Mesendoderm (in vitro differentiated cells): Measurements from ENCODE around the gene CHST5.

Source experiments
- DNase-seq: peaks from one replicate; pipeline ENCODE4 v3.0.0; 2013
- H2AK5ac ChIP-seq: 2 replicates; pipeline ENCODE4 v1.6.1; 2013; ENCODE audit warnings: low read length, inconsistent platforms
- H2BK120ac ChIP-seq: 2 replicates; pipeline ENCODE4 v1.6.1; 2013; ENCODE audit warnings: low read depth, mild to moderate bottlenecking, low read length, moderate library complexity, mixed read lengths
- H2BK15ac ChIP-seq: replicated peaks from 2 replicates; pipeline ENCODE4 v1.6.1; 2013; ENCODE audit warnings: low read depth, mild to moderate bottlenecking, moderate library complexity
- H2BK5ac ChIP-seq: 2 replicates; pipeline ENCODE4 v1.6.1; 2013; ENCODE audit warnings: low read length, inconsistent platforms
- H3K18ac ChIP-seq: 2 replicates; pipeline ENCODE4 v1.6.1; 2013; ENCODE audit warnings: mild to moderate bottlenecking, low read length, mixed read lengths
- H3K23ac ChIP-seq: one replicate; pipeline ENCODE4 v1.6.1; 2013; ENCODE audit warnings: low read length
- H3K27ac ChIP-seq: 2 replicates; pipeline ENCODE4 v1.5.1; 2013; ENCODE audit warnings: low read depth, mild to moderate bottlenecking, inconsistent platforms, low read length, moderate library complexity
- H3K27me3 ChIP-seq: 2 replicates; pipeline ENCODE4 v1.6.1; 2013; ENCODE audit warnings: low read length, control low read depth, mild to moderate bottlenecking, inconsistent platforms; ENCODE audit not compliant: insufficient read depth, poor library complexity
- H3K36me3 ChIP-seq: 2 replicates; pipeline ENCODE4 v1.6.1; 2013; ENCODE audit warnings: low read length, inconsistent platforms; ENCODE audit not compliant: control insufficient read depth, insufficient read depth
- H3K4ac ChIP-seq: one replicate; pipeline ENCODE4 v1.6.1; 2013; ENCODE audit warnings: low read depth, mild to moderate bottlenecking, low read length, moderate library complexity
- H3K4me1 ChIP-seq: 2 replicates; pipeline ENCODE4 v1.6.1; 2013; ENCODE audit warnings: low read depth, low read length, inconsistent platforms; ENCODE audit not compliant: control insufficient read depth
- H3K4me2 ChIP-seq: 2 replicates; pipeline ENCODE4 v1.6.1; 2013; ENCODE audit warnings: low read length
- H3K4me3 ChIP-seq: 2 replicates; pipeline ENCODE4 v1.5.1; 2013; ENCODE audit warnings: mild to moderate bottlenecking, low read length
- H3K56ac ChIP-seq: one replicate; pipeline ENCODE4 v1.6.1; 2013; ENCODE audit warnings: low read length
- H3K79me1 ChIP-seq: 2 replicates; pipeline ENCODE4 v1.6.1; 2013; ENCODE audit warnings: low read length, inconsistent platforms
- H3K79me2 ChIP-seq: 2 replicates; pipeline ENCODE4 v1.6.1; 2013; ENCODE audit warnings: mild to moderate bottlenecking, low read length; ENCODE audit not compliant: control insufficient read depth, insufficient read depth
- H3K9ac ChIP-seq: 2 replicates; pipeline ENCODE4 v1.6.1; 2013; ENCODE audit warnings: low read length, inconsistent platforms
- H4K5ac ChIP-seq: one replicate; pipeline ENCODE4 v1.6.1; 2013; ENCODE audit warnings: low read length
- H4K8ac ChIP-seq: one replicate; pipeline ENCODE4 v1.6.1; 2013; ENCODE audit warnings: low read depth, mild to moderate bottlenecking, control low read depth, low read length, moderate library complexity
- WGBS: extraction: QIAGEN DNeasy Blood & Tissue Kit; methylation state at CpG from one replicate; pipeline ENCODE4 v1.1.7; 2013; ENCODE audit warnings: low lambda C conversion rate, missing lambda C conversion rate; ENCODE audit not compliant: insufficient coverage; ENCODE audit errors: extremely low coverage; 5-methylcytosine and 5-hydroxymethylcytosine counted together

Gene CHST5

DNA sequence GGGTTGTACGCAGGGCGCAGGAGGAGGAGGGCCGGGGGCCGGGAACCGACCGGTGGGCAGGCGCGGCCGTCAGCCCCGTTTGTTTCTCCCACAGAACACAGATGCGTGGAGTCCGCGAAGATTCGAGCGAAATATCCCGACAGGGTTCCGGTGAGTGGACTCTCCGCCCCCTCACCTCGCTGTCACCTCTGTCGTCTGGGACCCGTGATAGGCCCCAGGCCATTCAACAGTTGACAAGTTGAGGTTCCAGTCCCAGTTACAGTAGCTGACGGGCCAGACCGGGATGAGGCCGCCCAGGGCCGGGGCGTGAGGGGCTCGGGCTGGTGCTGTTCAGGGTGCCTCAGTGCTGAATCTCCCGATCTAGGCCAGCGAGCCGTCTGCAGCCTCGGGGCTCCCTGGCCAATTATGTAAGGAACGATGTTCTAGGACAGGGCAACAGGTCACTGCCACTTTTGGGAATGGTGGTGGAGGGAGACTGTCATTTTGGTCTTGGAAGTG, 30.9 kb upstream of the CHST5 start:
- WGBS = no CpG with 5 or more reads among the region's 32 CpGs
- no peaks in the 10 kb centered on the region for H3K4me1 ChIP-seq
- H2AK5ac ChIP-seq = no peak overlapping the region
- H3K56ac ChIP-seq = peak overlapping the region; percentile 93
- peaks cover 7% of the 10 kb centered on the region for H3K36me3 ChIP-seq
- H3K4ac ChIP-seq = no peak overlapping the region
- peak overlapping the region; percentile 90 for H3K9ac ChIP-seq
- no peaks in the 10 kb centered on the region for H3K27me3 ChIP-seq
- H3K23ac ChIP-seq = peak overlapping the region; percentile 97
- H3K79me2 ChIP-seq = peaks cover 7% of the 10 kb centered on the region
- H3K4me2 ChIP-seq = peak overlapping the region; percentile 71
- H4K8ac ChIP-seq = no peak overlapping the region
- no peak overlapping the region for H2BK120ac ChIP-seq
- H3K27ac ChIP-seq = no peak overlapping the region
- no peak overlapping the region for H2BK5ac ChIP-seq
- H3K18ac ChIP-seq = peak overlapping the region; percentile 96
- peak overlapping the region; percentile 88 for H3K4me3 ChIP-seq
- H3K79me1 ChIP-seq = peaks cover 10% of the 10 kb centered on the region
- no peak for DNase-seq
- no peak overlapping the region for H4K5ac ChIP-seq
- no peak overlapping the region for H2BK15ac ChIP-seq

DNA sequence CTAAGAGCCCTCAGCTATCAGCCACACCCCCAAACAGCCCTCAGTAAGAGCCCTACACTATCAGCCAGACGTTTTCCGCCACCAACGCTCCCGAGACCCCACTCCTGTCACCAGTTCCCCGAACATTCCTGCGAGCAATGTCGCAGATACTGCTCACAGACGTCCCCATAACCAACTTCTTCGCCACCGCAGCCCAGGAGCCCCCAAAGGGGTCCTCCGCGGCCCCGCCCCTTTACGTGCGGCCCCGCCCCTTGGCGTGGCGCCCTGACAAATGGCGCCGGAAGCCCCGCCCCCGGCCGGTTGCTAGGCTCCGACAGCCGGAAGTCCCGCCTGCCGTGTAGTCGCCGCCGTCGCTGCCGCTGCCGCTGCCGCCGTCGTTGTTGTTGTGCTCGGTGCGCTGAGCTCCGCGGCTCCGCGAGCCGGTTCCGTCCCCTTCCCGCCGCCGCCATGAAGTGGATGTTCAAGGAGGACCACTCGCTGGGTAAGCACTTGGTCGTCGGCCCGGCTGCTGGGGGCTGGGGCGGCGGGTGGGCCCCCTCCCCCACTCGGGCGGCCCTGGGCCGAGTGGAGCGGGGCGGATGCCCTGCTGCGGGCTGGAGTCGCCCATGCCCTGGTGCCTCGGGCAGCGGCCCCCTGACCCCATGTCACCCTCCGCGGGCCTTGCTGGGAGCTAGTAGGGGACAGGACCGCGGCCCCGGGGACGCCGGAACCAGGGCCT, 30.3 kb upstream of the CHST5 start, which contains the start of gene GABARAPL2:
TSS of gene GABARAPL2 (plus strand) at position 340 of the 718 bp plus-strand sequence. CDS start at position 448, 108 bp downstream.
- Histone ChIP-seq H3K79me1 (peaks cover 10% of the 10 kb centered on the region), H2AK5ac (no peak within 1 kb of the TSS), H3K18ac (peak within 1 kb of the TSS; percentile 96), H2BK15ac (no peak within 1 kb of the TSS), H2BK120ac (no peak within 1 kb of the TSS), H4K5ac (no peak within 1 kb of the TSS), H2BK5ac (no peak within 1 kb of the TSS), H3K79me2 (peaks cover 7% of the 10 kb centered on the region), H4K8ac (no peak within 1 kb of the TSS), H3K4me2 (peak within 1 kb of the TSS; percentile 100), H3K9ac (peak within 1 kb of the TSS; percentile 90), H3K4me3 (peak within 1 kb of the TSS; percentile 97), H3K36me3 (peaks cover 7% of the 10 kb centered on the region), H3K23ac (peak within 1 kb of the TSS; percentile 97), H3K4ac (no peak within 1 kb of the TSS), H3K4me1 (no peaks in the 10 kb centered on the region), H3K27ac (peak within 1 kb of the TSS; percentile 40), H3K56ac (peak within 1 kb of the TSS; percentile 95), H3K27me3 (no peaks in the 10 kb centered on the region)
- DNase-seq = peak; percentile 89
- no CpG with 5 or more reads among the region's 69 CpGs for WGBS

- Histone ChIP-seq H3K27me3 (no peaks in the 10 kb centered on the region), H3K27ac (no peak overlapping the region), H3K4me1 (no peaks in the 10 kb centered on the region), H3K4me3 (peak overlapping the region; percentile 97), H4K8ac (no peak overlapping the region), H4K5ac (no peak overlapping the region), H3K79me1 (peaks cover 10% of the 10 kb centered on the region), H3K4me2 (peak overlapping the region; percentile 100), H3K9ac (peak overlapping the region; percentile 87), H3K56ac (peak overlapping the region; percentile 95), H2AK5ac (no peak overlapping the region), H3K18ac (no peak overlapping the region), H3K4ac (no peak overlapping the region), H3K36me3 (peaks cover 7% of the 10 kb centered on the region), H3K79me2 (peaks cover 7% of the 10 kb centered on the region), H2BK15ac (no peak overlapping the region), H3K23ac (no peak overlapping the region), H2BK5ac (no peak overlapping the region), H2BK120ac (no peak overlapping the region)
- DNase-seq = no peak
- WGBS = no CpG with 5 or more reads among the region's 15 CpGs
Measured at GRCh38 chr16:75565640-75566039, 29.7 kb upstream of the CHST5 start.

DNA sequence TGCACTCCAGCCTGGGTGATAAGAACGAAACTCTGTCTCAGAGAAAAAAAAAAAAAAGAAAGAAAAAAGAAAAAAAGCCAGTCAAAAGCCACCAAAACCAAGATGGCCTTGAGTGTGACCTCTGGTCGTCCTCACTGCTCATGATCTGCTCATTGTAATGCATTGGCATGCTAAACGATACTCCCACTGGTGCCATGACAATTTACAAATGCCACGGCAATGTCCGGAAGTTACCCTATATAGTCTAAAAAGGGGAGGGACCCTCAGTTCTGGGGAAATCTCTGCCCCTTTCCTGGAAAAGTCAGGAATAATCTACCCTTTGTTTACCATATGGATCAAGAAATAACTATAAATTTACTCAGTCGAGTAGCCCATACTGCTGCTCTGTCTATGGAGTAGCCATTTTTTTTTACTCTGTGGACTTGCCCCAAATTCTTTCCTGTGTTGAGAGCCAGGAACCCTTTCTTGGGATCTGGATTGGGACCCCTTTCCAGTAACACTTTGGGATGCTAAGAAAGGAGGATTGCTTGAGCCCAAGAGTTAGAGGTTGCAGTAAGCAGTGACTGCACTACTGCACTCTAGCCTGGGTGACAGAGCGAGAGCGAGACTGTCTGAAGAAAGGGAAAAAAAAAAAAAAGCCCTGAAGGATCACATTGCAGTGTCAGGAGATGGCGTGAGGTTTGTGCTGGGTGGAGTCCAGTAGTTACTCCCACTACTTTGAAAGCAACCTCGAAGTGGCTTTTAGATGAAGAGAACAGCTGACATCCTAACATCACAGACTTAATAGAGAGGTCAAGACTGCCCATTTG, 23.9 kb upstream of the CHST5 start:
- no peak overlapping the region for H3K9ac ChIP-seq
- no peak overlapping the region for H2BK120ac ChIP-seq
- H3K27ac ChIP-seq = no peak overlapping the region
- H3K79me2 ChIP-seq = no peaks in the 10 kb centered on the region
- no peak overlapping the region for H2BK5ac ChIP-seq
- peak; percentile 41 for DNase-seq
- H3K4me1 ChIP-seq = no peaks in the 10 kb centered on the region
- H4K8ac ChIP-seq = no peak overlapping the region
- H3K56ac ChIP-seq = no peak overlapping the region
- H3K27me3 ChIP-seq = no peaks in the 10 kb centered on the region
- H2BK15ac ChIP-seq = no peak overlapping the region
- no peak overlapping the region for H3K18ac ChIP-seq
- no peak overlapping the region for H3K4me2 ChIP-seq
- no peaks in the 10 kb centered on the region for H3K79me1 ChIP-seq
- no peak overlapping the region for H3K23ac ChIP-seq
- no peak overlapping the region for H3K4ac ChIP-seq
- no CpG with 5 or more reads among the region's 10 CpGs for WGBS
- H2AK5ac ChIP-seq = no peak overlapping the region
- no peak overlapping the region for H4K5ac ChIP-seq
- H3K36me3 ChIP-seq = no peaks in the 10 kb centered on the region
- H3K4me3 ChIP-seq = no peak overlapping the region

DNA sequence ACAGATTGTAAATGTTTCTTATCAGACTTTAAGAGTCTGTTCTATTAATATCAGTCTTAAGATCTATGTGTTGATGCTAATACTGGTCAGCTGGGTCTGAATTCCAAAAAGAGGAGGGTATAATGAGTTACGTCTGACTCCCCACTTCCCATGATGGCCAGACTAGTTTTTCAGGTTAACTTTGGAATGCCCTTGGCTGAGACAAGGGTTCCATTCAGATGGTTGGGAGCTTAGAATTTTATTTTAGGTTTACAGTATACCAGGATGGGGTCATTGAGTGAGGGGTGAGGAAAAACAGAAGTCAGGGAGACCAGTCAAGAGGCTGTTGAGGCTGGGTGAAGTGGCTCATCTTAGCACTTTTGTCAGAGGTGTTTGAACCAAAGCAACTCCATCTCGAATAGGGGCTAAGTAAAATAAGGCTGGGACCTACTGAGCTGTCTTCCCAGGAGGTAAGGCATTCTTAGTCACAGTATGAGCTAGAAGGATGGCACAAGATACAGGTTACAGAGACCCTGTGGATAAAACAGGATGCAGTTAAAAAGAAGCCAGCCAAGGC, 23.0 kb upstream of the CHST5 start:
- no CpG with 5 or more reads among the region's 2 CpGs for WGBS

More for the DNA sequence above, 23.0 kb upstream of the CHST5 start:
- H4K8ac ChIP-seq = no peak overlapping the region
- H3K56ac ChIP-seq = no peak overlapping the region
- H3K9ac ChIP-seq = no peak overlapping the region
- H2BK15ac ChIP-seq = no peak overlapping the region
- no peak overlapping the region for H2BK120ac ChIP-seq
- no peak overlapping the region for H2BK5ac ChIP-seq
- no peak overlapping the region for H3K4ac ChIP-seq
- no peak overlapping the region for H3K23ac ChIP-seq
- H2AK5ac ChIP-seq = no peak overlapping the region
- H3K4me3 ChIP-seq = no peak overlapping the region
- DNase-seq = no peak
- no peak overlapping the region for H3K27ac ChIP-seq
- no peaks in the 10 kb centered on the region for H3K27me3 ChIP-seq
- H3K79me1 ChIP-seq = no peaks in the 10 kb centered on the region
- no peak overlapping the region for H3K4me2 ChIP-seq
- H3K79me2 ChIP-seq = no peaks in the 10 kb centered on the region
- H4K5ac ChIP-seq = no peak overlapping the region
- no peaks in the 10 kb centered on the region for H3K4me1 ChIP-seq
- no peak overlapping the region for H3K18ac ChIP-seq
- no peaks in the 10 kb centered on the region for H3K36me3 ChIP-seq
